CD4-positive, alpha-beta T cell treated with Interleukin-15 for 4 hours (primary cell): ENCODE measurements around the gene CCR8.
"Not testable (repeated sequence)": the region's sequence is repeated elsewhere in the genome, so short reads cannot be mapped to it uniquely, and the experiment has no call there.

Experiments used
- DNase-seq: peaks from one replicate; pipeline ENCODE4 v3.0.0-alpha.2; 2020; ENCODE audit warnings: low spot score

Gene CCR8

DNA sequence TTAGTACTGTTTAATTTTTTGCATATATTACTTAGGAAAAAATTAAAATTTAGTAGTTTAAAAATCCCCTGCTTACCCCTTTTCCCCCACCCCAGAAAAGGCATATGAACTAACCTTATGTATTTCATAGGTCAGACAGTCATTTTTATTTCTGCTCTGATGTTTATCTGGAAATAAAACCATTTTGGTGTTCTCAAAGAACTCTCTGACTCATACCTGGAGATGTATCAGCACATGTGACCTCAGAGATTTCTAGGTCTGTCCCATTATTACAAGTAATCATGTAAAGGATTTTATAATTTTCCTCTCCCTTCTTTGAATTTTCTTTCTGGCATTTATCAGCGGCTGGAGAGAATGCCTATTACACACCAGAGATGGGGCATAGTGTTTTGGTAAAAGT is 14.1 kb upstream of the CCR8 start:
- DNase-seq: no peak

DNA sequence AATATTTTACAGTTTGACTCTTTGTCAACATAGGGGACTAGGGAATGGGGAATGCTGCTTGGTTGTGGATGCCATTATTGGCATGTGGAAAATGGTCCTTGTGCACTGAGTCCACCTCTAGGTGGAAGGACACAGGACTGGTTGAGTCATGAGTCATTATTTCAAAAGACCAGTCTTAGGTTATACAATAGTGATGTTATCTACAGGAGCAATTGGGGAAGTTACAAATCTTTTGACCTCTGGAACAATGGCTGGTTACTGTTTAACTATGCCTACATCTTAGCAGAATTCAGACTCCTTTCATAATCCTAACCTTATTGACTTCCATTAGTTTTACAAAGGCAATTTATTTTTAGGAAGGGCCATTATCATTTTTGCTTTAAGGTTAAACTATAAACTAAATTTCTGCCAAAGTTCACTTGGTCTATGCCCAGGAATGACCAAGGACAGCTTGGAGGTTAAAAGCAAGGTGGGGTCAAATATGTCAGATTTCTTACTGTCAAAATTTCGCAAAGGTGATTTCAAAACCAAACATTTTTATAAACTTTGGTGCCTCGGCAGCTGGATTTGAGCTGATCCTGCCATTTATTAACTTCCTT is 11.8 kb upstream of the CCR8 start:
- no peak for DNase-seq

DNA sequence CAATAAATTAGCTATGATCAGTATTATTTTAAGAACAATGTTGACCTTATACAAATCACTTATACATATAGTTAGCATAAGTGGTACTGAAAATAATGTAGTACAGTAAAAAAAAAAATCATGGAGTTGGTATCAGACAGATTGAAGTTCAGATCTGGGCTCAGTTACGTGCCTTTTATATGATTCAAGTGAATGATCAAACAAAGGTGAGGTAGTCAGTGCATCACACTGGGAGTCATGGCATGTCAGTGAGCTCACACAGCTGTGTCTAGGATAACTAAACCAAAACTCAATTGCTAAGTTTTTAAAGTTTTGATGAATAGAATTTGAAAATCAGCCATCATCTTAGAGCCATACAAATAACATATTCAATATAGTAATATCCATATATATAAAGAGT is 11.2 kb upstream of the CCR8 start:
- no peak for DNase-seq

DNA sequence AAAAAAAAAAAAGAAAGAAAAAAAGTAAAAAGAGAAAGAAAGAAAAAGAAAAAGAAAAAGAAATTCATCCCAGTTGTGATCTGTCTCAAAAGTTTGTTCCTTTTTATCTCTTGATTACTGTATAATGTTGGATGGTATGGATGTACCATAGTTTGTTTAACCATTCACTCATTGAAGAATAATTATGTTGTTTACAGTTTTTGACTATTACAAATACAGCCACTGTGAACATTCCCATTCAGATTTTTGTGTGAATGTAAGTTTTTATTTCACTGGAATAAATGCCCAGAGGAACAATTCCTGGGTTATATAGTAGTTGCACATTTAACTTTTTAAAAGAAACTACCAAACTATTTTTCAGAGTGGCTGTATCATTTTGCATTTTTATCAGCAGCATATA is 10.3 kb upstream of the CCR8 start:
- DNase-seq: no peak

DNA sequence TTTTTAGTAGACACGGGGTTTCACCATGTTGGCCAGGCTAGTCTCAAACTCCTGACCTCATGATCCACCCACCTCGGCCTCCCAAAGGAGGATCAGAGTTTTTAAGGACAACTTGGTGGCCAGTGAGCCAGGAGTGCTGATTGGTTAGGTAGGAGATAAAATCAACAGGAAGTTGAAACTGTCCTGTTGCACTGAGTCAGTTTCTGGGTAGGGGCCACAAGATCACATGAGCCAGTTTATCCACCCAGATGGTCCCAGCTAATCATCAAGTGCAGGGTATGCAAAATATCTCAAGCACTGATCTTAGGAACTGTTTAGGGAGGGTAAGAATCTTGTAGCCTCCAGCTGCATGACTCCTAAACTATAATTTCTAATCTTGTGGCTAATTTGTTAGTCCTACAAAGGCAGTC is 7.9 kb upstream of the CCR8 start:
- DNase-seq: not testable (repeated sequence)

DNA sequence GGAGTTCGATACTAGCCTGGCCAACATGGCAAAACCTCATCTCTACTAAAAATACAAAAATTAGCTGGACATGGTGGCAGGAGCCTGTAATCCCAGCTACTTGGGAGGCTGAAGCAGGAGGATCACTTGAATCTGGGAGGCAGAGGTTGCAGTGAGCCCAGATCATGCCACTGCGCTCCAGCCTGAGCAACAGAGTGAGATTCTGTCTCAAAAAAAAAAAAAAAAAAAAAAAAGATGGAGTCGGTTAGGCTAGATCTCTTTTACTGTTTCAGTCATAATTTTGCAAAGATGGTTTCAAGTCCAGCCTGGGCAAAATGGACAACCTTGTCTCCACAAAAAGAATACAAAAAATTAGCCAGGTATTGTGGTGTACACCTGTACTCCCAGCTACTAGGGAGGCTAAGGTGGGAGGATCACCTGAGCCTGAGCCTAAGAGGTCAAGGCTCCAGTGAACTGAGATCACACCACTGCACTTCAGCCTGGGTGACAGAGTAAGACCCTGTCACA is 7.2 kb upstream of the CCR8 start:
- not testable (repeated sequence) for DNase-seq

DNA sequence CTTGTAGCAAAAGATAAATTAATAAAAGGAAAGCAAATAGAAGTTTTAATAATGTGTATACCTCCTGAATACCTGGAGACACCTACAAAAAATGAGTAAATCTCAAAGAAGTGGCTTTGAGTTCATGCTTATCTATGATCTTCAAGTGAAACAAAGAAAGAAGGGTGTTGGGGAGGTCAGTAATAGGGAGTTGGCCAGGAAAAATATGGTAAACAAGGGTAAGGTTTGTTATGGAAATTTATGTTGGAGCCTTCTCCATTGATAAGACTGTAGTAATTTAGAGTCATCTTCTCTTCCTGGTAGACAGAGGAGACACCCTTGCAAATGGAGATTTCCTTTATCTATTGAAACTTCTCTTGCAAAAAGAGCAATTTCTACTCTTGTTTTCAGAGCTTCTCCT is 6.6 kb upstream of the CCR8 start:
- no peak for DNase-seq

DNA sequence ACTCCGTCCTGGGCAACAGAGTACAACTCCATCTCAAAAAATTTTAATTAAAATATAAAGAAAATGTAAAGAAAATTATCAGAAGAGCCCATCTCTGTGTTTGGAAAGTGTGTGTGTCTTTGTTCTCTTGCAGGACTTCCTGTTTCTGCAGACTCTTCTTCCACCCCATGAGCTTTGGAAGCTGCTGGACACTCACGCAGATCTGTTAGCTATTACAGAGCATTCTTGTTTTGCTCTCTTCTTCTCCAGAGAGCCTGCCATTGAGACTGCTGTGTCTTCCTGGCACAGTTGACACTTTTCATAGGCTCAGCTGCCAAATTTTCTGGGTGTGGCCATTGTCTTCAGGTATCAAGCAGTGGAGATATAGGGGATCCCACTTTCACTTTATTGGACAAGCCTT is 6.0 kb upstream of the CCR8 start:
- no peak for DNase-seq

DNA sequence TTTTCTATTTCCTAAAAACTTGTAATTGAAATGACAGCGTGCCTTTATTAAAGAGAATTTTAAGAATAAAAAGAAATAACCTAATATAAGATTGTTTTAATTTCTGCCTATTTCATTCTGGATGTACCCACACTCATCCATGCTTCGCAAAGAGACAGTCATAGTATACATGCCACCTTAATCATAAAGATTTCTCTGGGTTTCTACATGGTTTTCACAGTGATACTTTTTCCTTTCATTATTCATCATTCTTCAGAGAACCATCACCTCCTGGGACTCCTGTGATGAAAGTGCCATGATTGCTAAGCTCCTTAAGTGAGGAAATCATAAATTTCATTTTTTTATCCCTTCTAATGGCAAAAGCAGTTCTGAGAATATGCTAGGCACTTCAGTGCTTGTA is 4.3 kb upstream of the CCR8 start:
- DNase-seq: no peak

DNA sequence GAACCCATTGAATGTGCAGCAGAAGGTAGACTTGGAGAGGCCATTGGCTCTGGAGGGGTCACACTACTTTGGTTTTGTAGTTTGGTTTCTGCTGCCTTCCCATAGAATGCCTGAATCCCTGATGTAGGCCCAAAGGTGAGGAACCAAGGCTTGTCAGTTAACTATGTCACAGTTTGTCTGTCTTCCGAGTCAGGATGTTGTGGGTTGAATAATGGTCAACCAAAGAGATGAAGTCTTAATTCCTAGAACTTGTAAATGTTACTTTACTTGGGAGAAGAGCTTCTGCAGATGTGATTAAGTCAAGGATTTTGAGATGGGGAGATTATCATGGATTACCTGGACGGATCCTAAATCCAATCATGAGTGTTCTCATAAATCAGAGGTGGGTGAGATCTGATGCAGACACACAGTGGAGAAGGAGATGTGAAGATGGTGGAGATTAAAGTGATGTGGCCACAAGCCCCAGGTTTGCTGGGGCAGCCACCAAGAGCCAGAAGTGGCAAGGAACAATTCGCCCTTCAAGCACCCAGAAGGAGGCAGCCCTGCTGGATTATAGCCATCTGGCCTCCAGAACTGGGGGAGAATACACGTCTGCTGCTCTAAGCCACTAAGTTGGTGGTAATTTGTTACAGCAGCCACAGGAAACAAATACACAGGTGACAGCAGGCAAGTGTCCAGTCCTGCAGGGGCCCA is 2.3 kb upstream of the CCR8 start:
- DNase-seq: no peak

DNA sequence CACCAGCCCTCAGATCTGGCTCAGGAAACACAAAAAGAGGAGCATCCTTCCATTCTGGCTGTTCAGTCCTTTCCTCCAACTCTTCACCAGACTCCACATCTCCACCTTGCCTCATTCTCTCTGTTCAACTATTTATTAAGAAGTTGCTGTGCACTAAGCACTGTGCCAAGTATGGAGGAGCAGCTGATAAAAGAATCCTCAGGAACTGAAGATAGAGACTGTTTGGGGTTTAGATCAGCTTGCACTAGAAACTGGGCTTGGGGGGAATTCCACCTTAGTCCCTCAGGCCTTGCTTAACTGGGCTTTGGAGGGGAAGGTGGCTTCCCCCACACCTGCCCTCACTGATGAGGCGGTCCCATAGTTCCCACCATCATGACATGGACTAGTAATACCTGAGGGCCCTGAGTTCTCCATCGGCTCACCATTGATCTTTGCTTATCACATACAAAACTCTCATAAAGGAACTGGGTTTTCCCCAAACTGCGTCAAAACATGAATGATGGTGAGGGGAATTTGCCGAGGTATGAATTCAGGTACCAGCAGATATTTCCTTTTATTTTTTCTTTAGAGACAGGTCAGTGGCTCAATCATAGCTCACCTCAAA is 1.7 kb upstream of the CCR8 start:
- no peak for DNase-seq

DNA sequence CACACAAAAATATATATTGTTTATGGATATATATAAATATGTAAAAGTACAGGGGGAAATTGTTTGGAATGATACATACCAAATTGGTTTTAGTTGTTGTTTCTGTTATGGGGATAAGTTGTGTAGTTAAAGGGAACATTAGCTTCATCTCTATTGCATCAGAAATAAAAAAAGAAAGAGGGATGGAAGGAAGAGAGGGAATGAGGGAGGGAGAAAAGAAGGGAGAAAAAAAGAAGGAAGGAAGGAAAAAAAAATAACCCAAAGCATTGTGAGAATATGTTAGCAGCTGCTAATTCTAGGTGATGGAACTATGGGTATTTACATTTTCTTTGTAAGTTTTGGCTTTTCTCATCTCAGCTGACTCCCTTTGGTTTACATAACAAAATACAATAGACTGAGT is 1.3 kb downstream of the CCR8 start:
- no peak for DNase-seq

DNA sequence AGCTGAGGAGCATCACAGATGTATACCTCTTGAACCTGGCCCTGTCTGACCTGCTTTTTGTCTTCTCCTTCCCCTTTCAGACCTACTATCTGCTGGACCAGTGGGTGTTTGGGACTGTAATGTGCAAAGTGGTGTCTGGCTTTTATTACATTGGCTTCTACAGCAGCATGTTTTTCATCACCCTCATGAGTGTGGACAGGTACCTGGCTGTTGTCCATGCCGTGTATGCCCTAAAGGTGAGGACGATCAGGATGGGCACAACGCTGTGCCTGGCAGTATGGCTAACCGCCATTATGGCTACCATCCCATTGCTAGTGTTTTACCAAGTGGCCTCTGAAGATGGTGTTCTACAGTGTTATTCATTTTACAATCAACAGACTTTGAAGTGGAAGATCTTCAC is 3.0 kb downstream of the CCR8 start:
- DNase-seq: no peak

DNA sequence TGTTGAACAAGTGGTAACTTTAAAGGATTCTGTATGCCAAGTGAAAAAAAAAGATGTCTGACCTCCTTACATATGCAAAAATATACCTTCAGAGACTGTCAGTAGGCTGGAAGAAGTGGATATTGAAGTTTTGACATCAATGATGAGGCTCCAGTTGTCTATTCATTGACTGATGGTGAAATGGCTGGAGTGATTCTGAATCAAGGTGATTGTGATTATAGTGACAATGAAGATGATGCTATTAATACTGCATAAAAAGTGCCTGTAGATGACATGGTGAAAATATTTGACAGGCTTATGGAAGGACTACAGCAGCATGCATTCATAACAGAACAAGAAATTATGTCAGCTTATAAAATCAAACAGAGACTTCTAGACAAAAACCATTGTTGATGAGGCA is 4.1 kb downstream of the CCR8 start:
- no peak for DNase-seq

DNA sequence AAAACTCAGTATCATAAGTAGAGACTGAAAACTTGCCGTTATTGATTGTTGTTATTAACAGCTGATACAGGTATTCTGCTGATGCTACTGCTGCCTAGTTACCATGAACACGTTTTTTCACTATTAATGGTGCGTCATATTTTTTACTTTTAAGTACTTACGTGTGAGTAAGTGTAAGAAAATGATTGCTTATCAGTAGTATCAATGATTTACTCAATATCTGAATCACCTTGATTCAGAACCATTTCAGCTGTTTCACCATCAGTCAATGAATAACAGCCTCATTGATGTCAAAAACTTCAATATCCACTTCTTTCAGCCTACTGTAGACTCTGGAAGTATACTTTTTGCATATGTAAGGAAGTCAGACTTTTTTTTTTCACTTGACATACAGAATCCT is 4.7 kb downstream of the CCR8 start:
- no peak for DNase-seq

DNA sequence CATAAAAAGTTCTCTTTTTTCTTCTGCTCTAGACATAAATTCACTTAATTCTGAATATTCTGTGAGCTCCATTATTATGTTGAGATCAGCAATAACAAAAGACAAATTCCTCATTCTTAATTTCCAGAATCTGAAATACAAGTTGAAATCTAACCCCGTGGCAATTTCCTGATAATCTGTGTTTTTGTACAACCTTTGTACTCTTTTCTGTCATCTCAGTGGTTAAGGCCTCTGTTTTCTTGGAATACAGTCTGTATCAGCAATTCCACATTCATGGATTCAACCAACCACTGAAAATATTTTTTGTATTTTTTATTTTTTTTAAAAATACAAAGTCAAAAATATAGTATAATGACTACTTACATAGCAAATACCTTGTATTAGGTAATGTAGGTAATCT is 8.7 kb downstream of the CCR8 start:
- no peak for DNase-seq

DNA sequence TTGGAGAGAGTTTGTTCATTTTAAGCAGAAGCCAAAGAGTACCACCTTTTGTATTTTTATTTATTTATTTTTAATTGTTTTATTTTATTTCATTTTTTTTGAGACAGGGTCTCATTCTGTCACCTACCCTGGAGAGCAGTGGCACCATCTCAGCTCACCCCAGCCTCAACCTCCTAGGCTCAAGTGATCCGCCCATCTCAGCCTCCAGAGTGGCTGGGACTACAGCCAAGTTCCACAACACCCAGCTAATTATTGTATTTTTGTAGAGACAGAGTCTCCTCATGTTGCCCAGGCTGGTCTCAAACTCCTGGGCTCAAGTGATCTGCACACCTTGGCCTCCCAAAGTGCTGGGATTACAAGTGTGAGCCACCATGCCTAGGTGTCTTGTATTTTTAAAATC is 9.6 kb downstream of the CCR8 start:
- DNase-seq: no peak

DNA sequence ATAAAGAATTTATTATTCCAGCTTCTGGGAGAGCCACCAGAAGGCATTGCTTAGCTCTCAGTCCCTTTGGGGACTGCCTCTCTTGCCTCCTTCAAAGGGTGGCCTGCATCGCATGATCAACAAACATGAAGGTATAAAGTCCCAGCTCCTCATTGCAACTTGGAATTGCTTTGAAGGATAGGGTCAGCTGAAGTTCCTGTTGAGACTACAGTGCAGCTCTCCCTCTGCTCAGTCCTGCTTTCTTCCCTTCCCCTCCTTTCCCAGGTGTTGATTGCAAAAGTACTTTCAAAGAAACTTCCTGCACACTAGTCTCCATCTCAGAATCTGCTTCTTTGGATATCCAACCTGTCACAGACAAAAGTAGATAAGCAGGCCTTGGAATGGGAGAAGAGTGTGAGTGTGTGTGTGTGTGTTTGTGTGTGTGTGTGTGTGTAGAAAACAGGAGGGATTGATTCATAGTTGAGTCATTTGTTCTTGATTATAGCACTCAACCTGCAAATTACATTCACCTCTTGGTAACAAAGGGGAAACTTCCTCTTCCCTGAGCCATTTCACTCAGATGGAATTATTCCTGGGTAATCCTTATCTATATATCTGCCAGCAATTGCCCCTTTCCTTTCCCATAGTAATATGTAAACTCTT is 13.7 kb downstream of the CCR8 start:
- DNase-seq: no peak

DNA sequence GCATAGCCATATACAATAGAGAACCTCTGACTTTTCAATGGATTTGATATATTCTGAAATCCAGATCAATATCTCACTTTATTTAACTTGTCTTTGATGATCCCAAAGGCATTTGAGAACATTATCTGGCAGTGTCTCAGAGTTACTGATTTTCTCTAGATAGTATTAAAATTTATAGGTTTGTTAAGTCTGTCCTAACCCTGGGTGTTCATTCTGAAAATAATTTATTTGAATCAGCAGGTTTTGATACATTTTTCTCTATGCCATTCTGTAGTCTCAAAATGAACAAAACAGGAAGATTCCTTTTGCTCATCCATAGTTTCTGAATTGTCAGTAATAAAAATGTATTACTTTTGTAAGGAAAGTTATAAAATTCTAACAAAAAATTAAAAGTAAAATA is 14.3 kb downstream of the CCR8 start:
- DNase-seq: no peak

DNA sequence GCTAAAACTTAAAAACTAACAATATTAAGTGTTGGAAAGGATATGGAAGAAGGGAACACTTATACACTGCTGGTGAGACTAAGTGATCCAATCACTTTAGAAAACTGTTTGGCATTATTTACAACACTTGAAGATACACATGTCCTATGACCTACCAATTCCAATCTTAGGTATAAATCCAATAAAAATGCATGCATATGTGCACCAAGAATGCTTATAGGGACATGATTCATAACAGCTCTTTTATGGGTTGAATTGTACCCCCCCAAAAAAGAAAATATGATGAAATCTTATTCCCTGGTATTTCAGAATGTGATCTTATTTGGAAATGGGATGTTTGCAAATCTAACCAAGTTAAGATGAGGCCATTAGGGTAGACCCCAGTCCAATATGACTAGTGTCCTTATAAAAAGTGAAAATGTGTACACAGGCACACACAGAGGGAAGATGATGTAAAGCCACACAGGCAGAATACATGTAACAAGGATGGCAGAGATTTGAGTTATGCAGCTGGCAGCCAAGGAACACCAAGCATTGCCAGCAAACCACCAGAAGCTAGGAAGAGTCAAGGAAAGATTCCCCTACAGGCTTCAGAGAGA is 15.3 kb downstream of the CCR8 start:
- DNase-seq: no peak

DNA sequence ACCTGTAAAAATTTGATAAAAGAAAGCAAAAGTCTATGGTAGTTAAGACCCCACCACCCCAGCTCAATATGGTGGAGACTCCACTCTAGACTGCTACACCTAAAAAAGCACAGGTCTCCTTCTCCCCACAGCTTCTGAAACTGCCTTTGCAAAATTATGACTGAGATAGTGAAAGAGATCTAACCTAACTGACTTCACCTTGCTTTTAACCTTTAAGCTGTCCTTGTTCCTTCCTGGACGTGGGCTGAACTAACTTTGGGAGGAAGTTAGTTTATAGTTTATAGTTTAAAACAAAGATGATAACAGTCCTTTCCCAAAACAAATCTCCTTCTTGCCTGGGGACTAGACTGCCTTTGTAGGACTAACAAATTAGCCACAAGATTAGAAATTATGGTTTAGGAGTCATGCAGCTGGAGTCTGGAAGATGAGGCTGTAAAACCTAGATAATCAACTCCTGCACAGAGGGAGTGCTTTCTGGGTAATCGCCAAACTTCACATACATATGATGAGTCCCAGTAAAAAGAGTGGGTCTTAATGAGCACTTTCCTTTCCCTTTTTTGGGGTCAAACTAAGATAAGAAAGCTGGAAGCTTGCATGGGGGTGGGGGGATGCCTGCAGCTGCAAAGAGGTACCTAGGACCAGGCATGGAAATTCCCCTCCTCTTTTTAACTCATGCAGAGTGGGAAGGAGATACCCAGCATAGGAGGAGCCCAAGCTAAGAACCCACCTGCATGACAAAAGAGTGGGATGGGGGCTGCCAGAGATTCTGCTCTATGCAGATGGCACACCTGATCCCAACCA is 17.5 kb downstream of the CCR8 start:
- DNase-seq: no peak

DNA sequence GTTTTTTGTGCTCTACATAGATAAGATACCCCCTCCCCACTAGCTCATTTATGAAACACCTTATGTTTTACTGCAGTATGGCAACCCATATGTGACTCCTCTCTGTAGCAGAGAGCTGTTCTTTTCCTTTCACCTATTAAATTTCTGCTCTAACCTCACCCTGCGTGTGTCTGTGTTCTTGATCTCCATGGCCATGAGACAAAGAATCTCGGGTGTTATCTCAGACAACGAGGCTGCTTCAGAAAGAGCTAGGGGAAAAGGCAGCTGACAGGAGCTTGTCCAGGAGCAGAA is 18.0 kb downstream of the CCR8 start:
- no peak for DNase-seq
